Parathyroid adenoma (tissue), 2 donors: ENCODE results near the gene CLCN2.

Experiments used
- H2AFZ ChIP-seq: fragments of 300-600 bp; sonication (generic); one replicate; pipeline ENCODE4 v1.7.0; 2017; ENCODE audit warnings: antibody characterized with exemption, mild to moderate bottlenecking
- H3K27ac ChIP-seq: fragments of 300-600 bp; sonication (generic); one replicate; pipeline ENCODE4 v1.7.0; 2017
- H3K27me3 ChIP-seq: fragments of 300-600 bp; sonication (generic); one replicate; pipeline ENCODE4 v1.7.0; 2017; ENCODE audit warnings: low read length; ENCODE audit not compliant: control insufficient read depth, insufficient read depth
- H3K36me3 ChIP-seq: fragments of 300-600 bp; sonication (generic); one replicate; pipeline ENCODE4 v1.7.0; 2017; ENCODE audit warnings: low read length; ENCODE audit not compliant: control insufficient read depth, insufficient read depth
- H3K4me1 ChIP-seq: fragments of 300-600 bp; sonication (generic); one replicate; pipeline ENCODE4 v1.7.0; 2017; ENCODE audit warnings: control low read depth
- H3K4me2 ChIP-seq: fragments of 300-600 bp; sonication (generic); one replicate; pipeline ENCODE4 v1.7.0; 2017; ENCODE audit warnings: low read length
- H3K4me3 ChIP-seq: fragments of 300-600 bp; sonication (generic); one replicate; pipeline ENCODE4 v1.7.0; 2017; ENCODE audit warnings: low read depth, low read length
- H3K79me2 ChIP-seq: fragments of 300-600 bp; sonication (generic); one replicate; pipeline ENCODE4 v1.7.0; 2017; ENCODE audit warnings: control low read depth
- H3K9ac ChIP-seq: fragments of 300-600 bp; sonication (generic); one replicate; pipeline ENCODE4 v1.7.0; 2017; ENCODE audit warnings: mild to moderate bottlenecking
- H3K9me3 ChIP-seq: fragments of 300-600 bp; sonication (generic); one replicate; pipeline ENCODE4 v1.7.0; 2017; ENCODE audit warnings: low read length; ENCODE audit not compliant: control insufficient read depth
- TF ChIP-seq, protein P1 (sequence below): fragments of 300-600 bp; sonication (generic); IDR thresholded peaks from one replicate; pipeline ENCODE4 v1.7.0; 2017; ENCODE audit warnings: antibody characterized with exemption, mild to moderate bottlenecking
- donor health status: primary hyperparathyroidism.

CLCN2 gene

DNA sequence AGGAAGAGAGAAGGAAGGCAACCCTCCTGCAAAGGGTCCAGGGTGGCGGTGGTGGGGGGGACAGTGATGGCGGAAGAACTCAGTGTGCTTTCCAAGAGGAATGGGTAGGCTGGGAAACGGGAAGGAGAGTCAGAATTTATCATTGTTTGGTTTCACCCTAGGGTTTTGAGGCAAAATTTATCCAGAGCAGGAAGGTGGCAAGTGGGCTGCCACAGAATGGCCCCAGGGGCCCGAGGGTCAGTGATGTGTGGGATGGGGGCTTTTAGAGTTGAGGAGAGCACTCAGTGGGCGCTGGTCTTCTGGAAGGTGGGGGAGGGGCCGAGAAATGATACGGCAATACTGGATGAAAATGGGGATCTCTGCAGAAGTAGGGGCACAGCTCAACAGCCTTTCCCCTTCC is 23.4 kb downstream of the CLCN2 start:
- peak overlapping the region; percentile 75 for H2AFZ ChIP-seq
- no peaks in the 10 kb centered on the region for H3K36me3 ChIP-seq
- peaks cover 27% of the 10 kb centered on the region for H3K79me2 ChIP-seq
- H3K27me3 ChIP-seq = no peaks in the 10 kb centered on the region
- no peak overlapping the region for H3K4me3 ChIP-seq
- TF ChIP-seq, protein P1, sequence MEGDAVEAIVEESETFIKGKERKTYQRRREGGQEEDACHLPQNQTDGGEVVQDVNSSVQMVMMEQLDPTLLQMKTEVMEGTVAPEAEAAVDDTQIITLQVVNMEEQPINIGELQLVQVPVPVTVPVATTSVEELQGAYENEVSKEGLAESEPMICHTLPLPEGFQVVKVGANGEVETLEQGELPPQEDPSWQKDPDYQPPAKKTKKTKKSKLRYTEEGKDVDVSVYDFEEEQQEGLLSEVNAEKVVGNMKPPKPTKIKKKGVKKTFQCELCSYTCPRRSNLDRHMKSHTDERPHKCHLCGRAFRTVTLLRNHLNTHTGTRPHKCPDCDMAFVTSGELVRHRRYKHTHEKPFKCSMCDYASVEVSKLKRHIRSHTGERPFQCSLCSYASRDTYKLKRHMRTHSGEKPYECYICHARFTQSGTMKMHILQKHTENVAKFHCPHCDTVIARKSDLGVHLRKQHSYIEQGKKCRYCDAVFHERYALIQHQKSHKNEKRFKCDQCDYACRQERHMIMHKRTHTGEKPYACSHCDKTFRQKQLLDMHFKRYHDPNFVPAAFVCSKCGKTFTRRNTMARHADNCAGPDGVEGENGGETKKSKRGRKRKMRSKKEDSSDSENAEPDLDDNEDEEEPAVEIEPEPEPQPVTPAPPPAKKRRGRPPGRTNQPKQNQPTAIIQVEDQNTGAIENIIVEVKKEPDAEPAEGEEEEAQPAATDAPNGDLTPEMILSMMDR = no peak
- no peak overlapping the region for H3K9ac ChIP-seq
- peaks cover 35% of the 10 kb centered on the region for H3K4me1 ChIP-seq
- H3K4me2 ChIP-seq = peak overlapping the region; percentile 67
- peak overlapping the region; percentile 92 for H3K27ac ChIP-seq
- no peaks in the 10 kb centered on the region for H3K9me3 ChIP-seq

DNA sequence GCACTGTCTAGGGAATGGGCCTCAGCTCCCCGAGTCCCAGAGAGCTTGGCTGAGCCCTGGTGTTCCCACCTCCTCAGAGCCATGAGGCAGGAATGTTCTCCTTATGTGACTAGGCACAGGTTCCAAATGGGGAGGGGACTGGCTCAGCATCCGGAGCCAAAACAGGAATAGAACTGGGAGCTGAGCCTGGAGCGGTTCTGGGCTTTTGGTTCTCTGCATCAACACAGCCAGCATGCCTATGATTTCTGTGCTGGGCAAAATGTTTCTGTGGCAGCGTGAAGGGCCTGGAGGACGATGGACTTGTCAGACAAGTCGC is 24.0 kb downstream of the CLCN2 start, which contains the start of gene FAM131A:
Gene FAM131A (plus strand): TSS at position 202 of the 316 bp plus-strand sequence. CDS start 31 bp downstream, at position 233.
- peak within 1 kb of the TSS; percentile 92 for H3K27ac ChIP-seq
- H3K27me3 ChIP-seq = no peaks in the 10 kb centered on the region
- TF ChIP-seq, protein P1 = no peak
- peaks cover 37% of the 10 kb centered on the region for H3K4me1 ChIP-seq
- H3K9ac ChIP-seq = no peak within 1 kb of the TSS
- H2AFZ ChIP-seq = peak within 1 kb of the TSS; percentile 75
- peak within 1 kb of the TSS; percentile 92 for H3K4me2 ChIP-seq
- H3K36me3 ChIP-seq = no peaks in the 10 kb centered on the region
- H3K79me2 ChIP-seq = peaks cover 22% of the 10 kb centered on the region
- H3K9me3 ChIP-seq = no peaks in the 10 kb centered on the region
- H3K4me3 ChIP-seq = peak within 1 kb of the TSS; percentile 67

DNA sequence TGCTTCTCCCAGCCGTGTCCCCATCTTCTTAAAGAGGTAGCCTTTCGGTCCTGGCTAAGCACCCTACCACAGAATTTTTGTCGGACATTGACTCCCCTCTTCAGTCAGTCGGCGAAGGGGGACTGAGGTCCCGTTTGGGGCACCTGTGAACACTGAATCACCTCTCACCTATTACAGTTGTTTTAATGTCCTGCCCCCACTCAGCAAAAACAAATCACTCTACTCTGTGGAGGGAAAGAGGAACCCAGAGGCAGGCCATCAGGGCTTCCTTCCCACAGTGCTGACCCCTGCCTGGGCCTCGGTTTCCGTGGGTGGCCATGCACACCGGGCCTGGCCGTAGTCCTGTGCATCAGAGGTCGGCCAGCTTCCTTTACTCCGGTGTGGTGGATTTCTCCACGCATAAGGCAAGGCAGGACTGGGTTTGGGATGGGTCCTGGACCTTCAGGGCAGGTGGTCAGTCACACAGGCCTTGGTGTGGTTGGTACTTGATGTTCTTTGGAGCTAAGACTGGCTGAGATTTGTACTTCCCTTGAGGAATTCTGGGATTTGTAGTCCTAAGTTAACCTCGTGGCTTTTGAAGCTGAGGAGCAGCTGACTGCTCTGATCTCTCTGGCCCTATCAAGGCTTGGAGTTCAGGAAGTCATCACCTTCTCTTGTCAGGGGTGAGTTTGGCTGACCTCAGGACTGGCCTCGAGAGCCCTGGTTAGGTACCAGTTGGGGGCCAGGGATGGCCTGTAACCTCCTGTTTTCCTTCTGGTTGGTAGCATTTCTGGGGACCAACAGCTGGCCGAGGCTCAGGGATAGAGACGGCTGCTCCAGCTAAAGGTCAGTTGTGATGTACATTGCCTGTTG is 24.6 kb downstream of the CLCN2 start:
- H2AFZ ChIP-seq = peak overlapping the region; percentile 65
- peaks cover 37% of the 10 kb centered on the region for H3K4me1 ChIP-seq
- TF ChIP-seq, protein P1 = no peak

DNA sequence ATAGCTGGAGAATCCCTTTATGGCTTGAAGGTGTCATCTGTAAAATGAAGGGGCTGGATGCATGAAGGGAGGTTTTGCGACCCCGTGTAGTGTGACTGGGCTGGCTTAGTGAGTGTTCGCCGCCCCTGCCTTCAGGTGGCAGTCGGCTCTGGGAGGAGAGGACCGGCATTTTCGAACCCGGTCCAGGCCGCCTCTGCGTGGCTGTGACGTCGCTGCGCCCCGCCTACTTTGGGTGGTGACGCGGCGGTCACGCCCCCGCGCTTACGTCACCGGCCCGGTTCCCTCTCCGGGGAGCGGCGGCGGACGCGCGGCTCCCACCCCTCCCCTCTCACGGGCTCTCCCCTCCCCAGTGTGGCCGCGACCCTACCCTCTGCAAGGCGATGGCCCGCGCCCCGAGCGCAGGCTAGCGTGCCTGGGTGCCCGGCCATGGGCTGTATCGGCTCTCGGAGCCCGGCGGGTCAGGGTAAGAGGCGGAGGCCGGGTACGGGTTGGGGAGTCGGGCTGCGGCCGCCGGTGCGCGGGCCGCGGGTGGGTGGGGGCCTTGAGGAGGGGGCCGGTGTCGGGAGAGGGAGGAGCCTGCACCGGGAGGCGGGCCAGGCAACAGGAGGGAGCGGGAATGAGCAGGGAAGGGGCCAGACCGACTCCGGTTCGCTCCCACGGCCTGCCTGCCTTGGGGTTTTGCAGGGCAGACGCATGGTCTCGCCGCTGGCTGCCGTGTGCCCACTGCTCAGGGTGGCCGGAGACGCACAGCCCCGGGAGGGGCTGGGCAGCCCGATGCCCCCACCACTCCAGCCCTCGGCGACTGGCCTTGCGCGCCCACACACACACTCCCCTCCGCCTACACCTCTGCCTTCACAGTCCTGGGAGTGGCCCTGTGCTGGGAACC is 25.5 kb downstream of the CLCN2 start:
- H3K27me3 ChIP-seq = no peaks in the 10 kb centered on the region
- H3K9me3 ChIP-seq = no peaks in the 10 kb centered on the region
- H3K4me2 ChIP-seq = peak overlapping the region; percentile 92
- H2AFZ ChIP-seq = peak overlapping the region; percentile 65
- TF ChIP-seq, protein P1 = no peak
- H3K9ac ChIP-seq = no peak overlapping the region
- H3K4me1 ChIP-seq = peaks cover 37% of the 10 kb centered on the region
- H3K4me3 ChIP-seq = peak overlapping the region; percentile 67
- peak overlapping the region; percentile 92 for H3K27ac ChIP-seq
- peaks cover 10% of the 10 kb centered on the region for H3K79me2 ChIP-seq
- no peaks in the 10 kb centered on the region for H3K36me3 ChIP-seq

More for the DNA sequence above, 24.6 kb downstream of the CLCN2 start:
- no peaks in the 10 kb centered on the region for H3K36me3 ChIP-seq
- H3K27me3 ChIP-seq = no peaks in the 10 kb centered on the region
- peak overlapping the region; percentile 67 for H3K4me3 ChIP-seq
- H3K9me3 ChIP-seq = no peaks in the 10 kb centered on the region
- no peak overlapping the region for H3K9ac ChIP-seq
- peak overlapping the region; percentile 92 for H3K4me2 ChIP-seq
- peaks cover 18% of the 10 kb centered on the region for H3K79me2 ChIP-seq
- peak overlapping the region; percentile 92 for H3K27ac ChIP-seq
